ENCODE results near the gene PAK6.

PAK6 gene

DNA sequence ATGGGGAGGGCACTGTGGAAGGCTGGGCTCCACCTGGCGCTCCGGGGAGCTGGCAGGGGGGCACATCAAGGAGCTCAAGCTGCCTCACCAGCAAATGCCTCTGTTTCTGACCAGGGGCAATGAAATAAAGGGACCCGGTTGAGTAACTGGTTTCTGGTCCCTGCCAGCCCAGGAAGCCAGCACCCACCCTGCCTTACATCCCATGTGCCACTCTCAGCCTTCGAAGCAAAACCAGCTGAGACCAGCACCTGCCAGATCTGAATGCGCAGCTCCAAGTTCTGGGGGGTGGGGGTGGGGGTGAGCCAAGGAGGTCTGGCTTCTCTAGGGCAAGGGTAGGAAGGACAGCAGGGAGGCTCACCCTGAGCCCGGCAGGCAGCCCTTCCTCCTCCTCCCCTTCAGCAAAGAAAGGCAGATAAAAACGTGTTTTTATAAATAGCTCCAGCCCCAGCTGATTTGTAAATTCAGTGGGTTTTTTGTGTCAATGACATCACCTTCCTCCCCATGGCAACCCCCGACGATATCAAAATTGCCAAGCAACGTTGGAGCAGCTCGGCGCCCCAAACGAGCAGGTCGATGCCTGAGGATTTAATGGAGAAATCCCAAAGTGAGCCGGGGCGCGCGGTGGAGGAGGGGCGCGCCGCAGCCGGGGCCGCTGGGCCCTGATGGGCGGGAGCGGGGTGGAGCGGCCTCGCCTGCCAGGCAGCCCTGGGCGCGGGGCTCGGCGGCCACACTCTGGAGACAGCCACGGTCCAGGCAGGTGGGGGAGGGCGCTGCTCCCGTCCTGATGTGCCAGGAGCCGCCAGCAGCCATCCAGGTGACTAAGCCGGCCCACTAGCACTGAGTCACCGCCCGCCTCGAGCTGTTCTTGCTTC, at the start of gene PAK6:
Gene PAK6, plus strand, starts transcription at position 532 of the 872 bp plus-strand sequence. CDS start 25,723 bp downstream, outside the sequence.
- no peaks in the 10 kb centered on the region for H3K79me2 ChIP-seq (ENCODE audit: insufficient read depth, low read length)
- H3K27ac ChIP-seq (ENCODE audit: low read length) = no peak within 1 kb of the TSS
- H3K9ac ChIP-seq (ENCODE audit: low read depth, low read length) = no peak within 1 kb of the TSS
- no peak for ATAC-seq (ENCODE audit: insufficient read depth, low read depth)
- no peaks in the 10 kb centered on the region for H3K36me3 ChIP-seq (ENCODE audit: insufficient read depth, low read length)
- H3K4me2 ChIP-seq (ENCODE audit: insufficient read depth, low read length) = no peak within 1 kb of the TSS
- no peaks in the 10 kb centered on the region for H3K4me1 ChIP-seq (ENCODE audit: insufficient read depth, low read length)
- H3K9me3 ChIP-seq (ENCODE audit: insufficient read depth, low read length, severe bottlenecking) = no peaks in the 10 kb centered on the region
- H4K20me1 ChIP-seq (ENCODE audit: insufficient read depth, low read length) = no peaks in the 10 kb centered on the region
- no peak within 1 kb of the TSS for H3K4me3 ChIP-seq (ENCODE audit: low read depth in 1 of 2, low read length in 2 of 2)
- no peak for DNase-seq
- TF ChIP-seq EZH2 (IDR thresholded peaks at IDR 0.05; ENCODE audit: borderline replicate concordance, low read depth, low read length, severe bottlenecking) = no peak
- TF ChIP-seq, protein P1, sequence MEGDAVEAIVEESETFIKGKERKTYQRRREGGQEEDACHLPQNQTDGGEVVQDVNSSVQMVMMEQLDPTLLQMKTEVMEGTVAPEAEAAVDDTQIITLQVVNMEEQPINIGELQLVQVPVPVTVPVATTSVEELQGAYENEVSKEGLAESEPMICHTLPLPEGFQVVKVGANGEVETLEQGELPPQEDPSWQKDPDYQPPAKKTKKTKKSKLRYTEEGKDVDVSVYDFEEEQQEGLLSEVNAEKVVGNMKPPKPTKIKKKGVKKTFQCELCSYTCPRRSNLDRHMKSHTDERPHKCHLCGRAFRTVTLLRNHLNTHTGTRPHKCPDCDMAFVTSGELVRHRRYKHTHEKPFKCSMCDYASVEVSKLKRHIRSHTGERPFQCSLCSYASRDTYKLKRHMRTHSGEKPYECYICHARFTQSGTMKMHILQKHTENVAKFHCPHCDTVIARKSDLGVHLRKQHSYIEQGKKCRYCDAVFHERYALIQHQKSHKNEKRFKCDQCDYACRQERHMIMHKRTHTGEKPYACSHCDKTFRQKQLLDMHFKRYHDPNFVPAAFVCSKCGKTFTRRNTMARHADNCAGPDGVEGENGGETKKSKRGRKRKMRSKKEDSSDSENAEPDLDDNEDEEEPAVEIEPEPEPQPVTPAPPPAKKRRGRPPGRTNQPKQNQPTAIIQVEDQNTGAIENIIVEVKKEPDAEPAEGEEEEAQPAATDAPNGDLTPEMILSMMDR (IDR thresholded peaks at IDR 0.05; ENCODE audit: borderline replicate concordance, extremely low read depth, low read length, poor library complexity, severe bottlenecking) = no peak
- no peak within 1 kb of the TSS for H2AFZ ChIP-seq (ENCODE audit: low read depth, low read length)
- H3K27me3 ChIP-seq (ENCODE audit: insufficient read depth, low read length, poor library complexity) = no peaks in the 10 kb centered on the region

DNA sequence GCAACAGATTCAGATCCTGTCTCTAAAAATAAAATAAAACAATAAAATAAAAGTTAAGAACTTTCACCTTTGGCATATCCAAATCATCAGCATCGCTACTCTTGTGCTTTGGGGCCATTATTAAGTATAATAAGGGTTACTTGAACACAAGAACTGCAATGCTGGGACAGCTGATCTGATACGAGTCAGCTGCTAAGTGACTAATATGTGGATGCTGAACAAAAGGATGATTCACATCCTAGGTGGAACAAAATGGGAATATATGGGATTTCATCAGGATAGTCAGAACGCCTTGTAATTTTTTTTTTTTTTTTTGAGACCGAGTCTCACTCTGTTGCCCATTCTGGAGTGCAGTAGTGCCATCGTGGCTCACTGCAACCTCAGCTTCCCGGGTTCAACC, 48.3 kb upstream of the PAK6 start:
- no peaks in the 10 kb centered on the region for H3K9me3 ChIP-seq (ENCODE audit: insufficient read depth, low read length, severe bottlenecking)
- no peaks in the 10 kb centered on the region for H3K27me3 ChIP-seq (ENCODE audit: insufficient read depth, low read length, poor library complexity)
- no peaks in the 10 kb centered on the region for H3K4me1 ChIP-seq (ENCODE audit: insufficient read depth, low read length)
- H4K20me1 ChIP-seq (ENCODE audit: insufficient read depth, low read length) = no peaks in the 10 kb centered on the region; the same call in 1 of the 2 replicates
- H3K4me2 ChIP-seq (ENCODE audit: insufficient read depth, low read length) = no peak overlapping the region
- H2AFZ ChIP-seq (ENCODE audit: low read depth, low read length) = no peak overlapping the region
- TF ChIP-seq EZH2 (IDR thresholded peaks at IDR 0.05; ENCODE audit: borderline replicate concordance, low read depth, low read length, severe bottlenecking) = no peak
- TF ChIP-seq, protein P1 (IDR thresholded peaks at IDR 0.05; ENCODE audit: borderline replicate concordance, extremely low read depth, low read length, poor library complexity, severe bottlenecking) = no peak
- no peak overlapping the region for H3K27ac ChIP-seq (ENCODE audit: low read length)
- ATAC-seq (ENCODE audit: insufficient read depth, low read depth) (no peak), DNase-seq (no peak)
- peaks cover 94% of the 10 kb centered on the region for H3K36me3 ChIP-seq (ENCODE audit: insufficient read depth, low read length)
- peaks cover 73% of the 10 kb centered on the region for H3K79me2 ChIP-seq (ENCODE audit: insufficient read depth, low read length)
- no peak overlapping the region for H3K4me3 ChIP-seq (ENCODE audit: low read depth in 1 of 2, low read length in 2 of 2)
- no peak overlapping the region for H3K9ac ChIP-seq (ENCODE audit: low read depth, low read length)

DNA sequence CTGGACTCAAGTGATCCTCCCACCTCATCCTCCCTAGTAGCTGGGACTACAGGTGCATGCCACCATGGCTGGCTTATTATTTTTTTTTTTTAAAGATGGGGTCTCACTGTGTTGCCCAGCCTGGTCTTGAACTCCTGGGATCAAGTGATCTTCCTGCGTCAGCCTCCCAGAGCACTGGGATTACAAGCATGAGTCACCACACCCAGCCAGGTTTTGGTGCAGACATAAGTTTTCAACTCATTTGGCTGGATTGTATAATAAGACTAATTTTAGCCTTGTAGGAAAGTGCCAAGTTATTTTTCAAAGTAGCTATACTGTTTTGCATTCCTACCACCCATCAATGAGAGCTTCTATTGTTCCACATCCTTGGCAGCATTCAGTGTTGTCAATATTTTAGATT, 45.9 kb upstream of the PAK6 start:
- TF ChIP-seq EZH2 (IDR thresholded peaks at IDR 0.05; ENCODE audit: borderline replicate concordance, low read depth, low read length, severe bottlenecking) = no peak
- TF ChIP-seq, protein P1 (IDR thresholded peaks at IDR 0.05; ENCODE audit: borderline replicate concordance, extremely low read depth, low read length, poor library complexity, severe bottlenecking) = no peak
- Histone ChIP-seq H3K27me3 (ENCODE audit: insufficient read depth, low read length, poor library complexity) (no peaks in the 10 kb centered on the region), H3K9me3 (ENCODE audit: insufficient read depth, low read length, severe bottlenecking) (no peaks in the 10 kb centered on the region), H3K4me3 (ENCODE audit: low read depth in 1 of 2, low read length in 2 of 2) (no peak overlapping the region), H3K27ac (ENCODE audit: low read length) (no peak overlapping the region), H3K79me2 (ENCODE audit: insufficient read depth, low read length) (peaks cover 77% of the 10 kb centered on the region), H2AFZ (ENCODE audit: low read depth, low read length) (no peak overlapping the region), H3K4me1 (ENCODE audit: insufficient read depth, low read length) (no peaks in the 10 kb centered on the region), H3K4me2 (ENCODE audit: insufficient read depth, low read length) (no peak overlapping the region), H3K36me3 (ENCODE audit: insufficient read depth, low read length) (peaks cover 96% of the 10 kb centered on the region), H3K9ac (ENCODE audit: low read depth, low read length) (no peak overlapping the region), H4K20me1 (ENCODE audit: insufficient read depth, low read length) (peaks cover 3% of the 10 kb centered on the region; the same call in 1 of the 2 replicates)
- DNase-seq (no peak), ATAC-seq (ENCODE audit: insufficient read depth, low read depth) (no peak)

All from DND-41 (cell line).